Osteocyte (in vitro differentiated cells): ENCODE results near the gene SLC52A3. TPM values are rescaled to one million over a fixed set of nuclear protein-coding genes. Genes with fewer than 3 reads are reported as not detected.

ENCODE experiments used
- DNase-seq: peaks from one replicate; pipeline ENCODE4 v3.0.0; 2021; ENCODE audit warnings: mixed read lengths; ENCODE audit not compliant: unreplicated experiment; ENCODE audit errors: extremely low spot score
- H3K27ac Mint-ChIP-seq: one replicate; pipeline ENCODE4 v1.8.0; 2021; ENCODE audit warnings: mild to moderate bottlenecking, mixed read lengths; ENCODE audit not compliant: unreplicated experiment
- H3K27me3 Mint-ChIP-seq: one replicate; pipeline ENCODE4 v1.8.0; 2021; ENCODE audit warnings: mixed read lengths; ENCODE audit not compliant: unreplicated experiment
- H3K36me3 Mint-ChIP-seq: one replicate; pipeline ENCODE4 v1.8.0; 2021; ENCODE audit warnings: mixed read lengths; ENCODE audit not compliant: unreplicated experiment
- H3K4me1 Mint-ChIP-seq: one replicate; pipeline ENCODE4 v1.8.0; 2021; ENCODE audit warnings: mixed read lengths; ENCODE audit not compliant: unreplicated experiment
- H3K4me3 Mint-ChIP-seq: one replicate; pipeline ENCODE4 v1.8.0; 2021; ENCODE audit warnings: mild to moderate bottlenecking, moderate library complexity, mixed read lengths; ENCODE audit not compliant: unreplicated experiment
- H3K9me3 Mint-ChIP-seq: one replicate; pipeline ENCODE4 v1.8.0; 2021; ENCODE audit warnings: mixed read lengths; ENCODE audit not compliant: unreplicated experiment
- total RNA-seq: library from RNA; stranded (reverse); gene quantifications from 2 replicates; pipeline ENCODE4 v1.2.1, GENCODE V29; 2021
- TF ChIP-seq, protein P1 (sequence below): fragments of 200-600 bp; sonication (generic); IDR thresholded peaks from 2 replicates; pipeline ENCODE4 v1.5.0; 2021; ENCODE audit warnings: antibody characterized with exemption, mild to moderate bottlenecking, moderate library complexity

Gene SLC52A3
- total RNA-seq, 1 donor from 2014 or later: not detected

DNA sequence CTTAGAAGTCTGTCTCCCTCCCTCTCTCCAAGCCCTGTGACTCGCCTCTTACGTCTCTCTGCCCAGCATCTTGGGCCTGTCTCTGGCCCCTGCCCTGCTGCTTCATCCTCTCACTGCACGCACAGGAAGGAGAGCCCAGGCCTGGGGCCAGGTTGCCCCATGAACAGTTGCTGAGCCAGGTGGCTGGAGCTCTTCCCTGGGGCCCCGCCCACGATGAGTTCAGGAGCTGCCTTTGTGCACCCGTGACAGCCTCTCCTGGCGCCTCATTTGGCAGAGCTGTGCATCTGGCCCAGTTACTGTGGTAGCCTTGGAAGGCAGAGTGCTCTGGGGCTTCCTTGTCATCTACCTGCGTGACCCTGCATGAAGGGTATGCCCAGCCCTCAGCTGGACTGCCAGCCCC is 44.5 kb downstream of the SLC52A3 start:
- TF ChIP-seq, protein P1, sequence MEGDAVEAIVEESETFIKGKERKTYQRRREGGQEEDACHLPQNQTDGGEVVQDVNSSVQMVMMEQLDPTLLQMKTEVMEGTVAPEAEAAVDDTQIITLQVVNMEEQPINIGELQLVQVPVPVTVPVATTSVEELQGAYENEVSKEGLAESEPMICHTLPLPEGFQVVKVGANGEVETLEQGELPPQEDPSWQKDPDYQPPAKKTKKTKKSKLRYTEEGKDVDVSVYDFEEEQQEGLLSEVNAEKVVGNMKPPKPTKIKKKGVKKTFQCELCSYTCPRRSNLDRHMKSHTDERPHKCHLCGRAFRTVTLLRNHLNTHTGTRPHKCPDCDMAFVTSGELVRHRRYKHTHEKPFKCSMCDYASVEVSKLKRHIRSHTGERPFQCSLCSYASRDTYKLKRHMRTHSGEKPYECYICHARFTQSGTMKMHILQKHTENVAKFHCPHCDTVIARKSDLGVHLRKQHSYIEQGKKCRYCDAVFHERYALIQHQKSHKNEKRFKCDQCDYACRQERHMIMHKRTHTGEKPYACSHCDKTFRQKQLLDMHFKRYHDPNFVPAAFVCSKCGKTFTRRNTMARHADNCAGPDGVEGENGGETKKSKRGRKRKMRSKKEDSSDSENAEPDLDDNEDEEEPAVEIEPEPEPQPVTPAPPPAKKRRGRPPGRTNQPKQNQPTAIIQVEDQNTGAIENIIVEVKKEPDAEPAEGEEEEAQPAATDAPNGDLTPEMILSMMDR: no peak
- no peak overlapping the region for H3K4me3 Mint-ChIP-seq
- peaks cover 3% of the 10 kb centered on the region for H3K4me1 Mint-ChIP-seq
- H3K27me3 Mint-ChIP-seq: peaks cover 41% of the 10 kb centered on the region
- H3K36me3 Mint-ChIP-seq: no peaks in the 10 kb centered on the region
- no peak overlapping the region for H3K27ac Mint-ChIP-seq
- no peaks in the 10 kb centered on the region for H3K9me3 Mint-ChIP-seq
- DNase-seq: no peak

GRCh38 chr20:722822-723644 is 45.3 kb downstream of the SLC52A3 start:
- DNase-seq: no peak
- Mint-ChIP-seq H3K9me3 (no peaks in the 10 kb centered on the region), H3K27ac (no peak overlapping the region), H3K27me3 (peaks cover 37% of the 10 kb centered on the region), H3K4me1 (no peaks in the 10 kb centered on the region), H3K4me3 (no peak overlapping the region), H3K36me3 (no peaks in the 10 kb centered on the region)
- TF ChIP-seq, protein P1: no peak

GRCh38 chr20:721876-722275 is 46.4 kb downstream of the SLC52A3 start:
- no peak overlapping the region for H3K4me3 Mint-ChIP-seq
- H3K9me3 Mint-ChIP-seq: no peaks in the 10 kb centered on the region
- DNase-seq: no peak
- H3K36me3 Mint-ChIP-seq: no peaks in the 10 kb centered on the region
- H3K27ac Mint-ChIP-seq: no peak overlapping the region
- no peaks in the 10 kb centered on the region for H3K4me1 Mint-ChIP-seq
- peaks cover 37% of the 10 kb centered on the region for H3K27me3 Mint-ChIP-seq
- TF ChIP-seq, protein P1: no peak

- Mint-ChIP-seq H3K4me1 (no peaks in the 10 kb centered on the region), H3K27me3 (peaks cover 31% of the 10 kb centered on the region), H3K27ac (no peak overlapping the region), H3K4me3 (no peak overlapping the region), H3K9me3 (no peaks in the 10 kb centered on the region), H3K36me3 (no peaks in the 10 kb centered on the region)
- TF ChIP-seq, protein P1: no peak
- DNase-seq: no peak
Observed at GRCh38 chr20:719816-720215, 48.5 kb downstream of the SLC52A3 start.

DNA sequence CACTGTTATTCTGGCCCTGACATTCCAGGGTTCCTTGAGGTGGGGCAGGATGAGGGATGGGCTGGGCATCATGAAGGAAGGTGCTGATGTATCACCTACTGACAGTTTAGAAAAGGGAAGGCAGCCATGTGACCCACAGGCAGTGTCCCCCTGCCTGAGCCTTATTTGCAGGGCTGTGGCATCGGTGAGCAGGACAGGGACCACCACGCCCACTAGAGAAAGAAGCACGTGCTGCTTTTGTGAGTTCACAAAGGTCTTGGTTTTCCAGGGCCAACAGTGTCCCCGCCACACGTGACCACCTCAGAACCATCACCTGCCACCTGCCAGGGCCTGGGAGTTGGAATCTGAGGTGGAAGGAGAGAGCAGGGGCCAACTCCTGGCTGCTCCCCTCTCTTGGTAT is 49.2 kb downstream of the SLC52A3 start:
- H3K36me3 Mint-ChIP-seq: no peaks in the 10 kb centered on the region
- H3K4me1 Mint-ChIP-seq: no peaks in the 10 kb centered on the region
- no peak overlapping the region for H3K27ac Mint-ChIP-seq
- no peaks in the 10 kb centered on the region for H3K9me3 Mint-ChIP-seq
- TF ChIP-seq, protein P1: no peak
- H3K27me3 Mint-ChIP-seq: peaks cover 29% of the 10 kb centered on the region
- DNase-seq: no peak
- no peak overlapping the region for H3K4me3 Mint-ChIP-seq
